ENCODE results near the gene OTUD6A. TPM values are rescaled to one million over a fixed set of nuclear protein-coding genes. Genes with fewer than 3 reads are reported as not detected.

The OTUD6A gene
- total and polyA plus RNA-seq, 9 of the 15 experiments (the other 6 are each of a cell fraction or from before 2014, with no cell fraction given): not detected

GRCh38 chrX:70062961-70063550 lies 799 bp downstream of the OTUD6A start:
- no peak overlapping the region for H3K4me3 ChIP-seq
- no peak overlapping the region for H3K27ac ChIP-seq (ENCODE audit: extremely low read depth, low read depth, low read length)
- peaks cover 0 to 14% of the 10 kb centered on the region in 2 experiments; a peak in 2 of 5 replicates for H3K27me3 ChIP-seq (ENCODE audit: control insufficient read depth in 2 of 2, insufficient read depth in 2 of 2, low read length in 2 of 2)
- FAIRE-seq: no peak
- ATAC-seq: no peak
- no peak overlapping the region for H3K4me2 ChIP-seq (ENCODE audit: insufficient read depth, low read length)
- H3K9ac ChIP-seq (ENCODE audit: insufficient read depth in 1 of 2, low read depth in 2 of 2, low read length in 2 of 2): no peak overlapping the region
- no peaks in the 10 kb centered on the region for H3K4me1 ChIP-seq (replicated peaks in 1 of 2; ENCODE audit: control insufficient read depth in 2 of 2, insufficient read depth in 2 of 2, low read length in 2 of 2)
- no TSS peak for BruUV-seq (replicated peaks)
- WGBS (ENCODE audit: insufficient coverage, low coverage, missing lambda C conversion rate): 48% methylated on average over 22 of the region's 52 CpGs
- no peaks in the 10 kb centered on the region for H3K36me3 ChIP-seq (ENCODE audit: control insufficient read depth, insufficient read depth, low read length)
- H2AFZ ChIP-seq (ENCODE audit: low read depth, low read length): no peak overlapping the region
- H3K9me1 ChIP-seq (ENCODE audit: control insufficient read depth, insufficient read depth, low read length): no peaks in the 10 kb centered on the region
- in situ Hi-C loops (cut with MboI): no loop called here
- no peaks in the 10 kb centered on the region for H3K9me3 ChIP-seq (replicated peaks; ENCODE audit: control insufficient read depth, insufficient read depth, low read depth, low read length)
- no peak for TF ChIP-seq TBP (optimal IDR thresholded peaks at IDR 0.05; ENCODE audit: low read depth, low read length)
- no peak for TF ChIP-seq ZNF212 (CRISPR knock-in tag; IDR thresholded peaks at IDR 0.05)
- TF ChIP-seq POU5F1 (IDR thresholded peaks at IDR 0.05; ENCODE audit: borderline replicate concordance, low read depth, low read length, partially characterized antibody): no peak
- TF ChIP-seq SRSF1 (IDR thresholded peaks at IDR 0.05; ENCODE audit: low read depth, low read length): no peak
- no peak for TF ChIP-seq BACH1 (tag; IDR thresholded peaks at IDR 0.05)
- TF ChIP-seq, protein P1, sequence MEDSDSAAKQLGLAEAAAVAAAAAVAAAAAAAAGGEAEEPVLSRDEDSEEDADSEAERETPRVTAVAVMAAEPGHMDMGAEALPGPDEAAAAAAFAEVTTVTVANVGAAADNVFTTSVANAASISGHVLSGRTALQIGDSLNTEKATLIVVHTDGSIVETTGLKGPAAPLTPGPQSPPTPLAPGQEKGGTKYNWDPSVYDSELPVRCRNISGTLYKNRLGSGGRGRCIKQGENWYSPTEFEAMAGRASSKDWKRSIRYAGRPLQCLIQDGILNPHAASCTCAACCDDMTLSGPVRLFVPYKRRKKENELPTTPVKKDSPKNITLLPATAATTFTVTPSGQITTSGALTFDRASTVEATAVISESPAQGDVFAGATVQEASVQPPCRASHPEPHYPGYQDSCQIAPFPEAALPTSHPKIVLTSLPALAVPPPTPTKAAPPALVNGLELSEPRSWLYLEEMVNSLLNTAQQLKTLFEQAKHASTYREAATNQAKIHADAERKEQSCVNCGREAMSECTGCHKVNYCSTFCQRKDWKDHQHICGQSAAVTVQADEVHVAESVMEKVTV (CRISPR knock-in tag; IDR thresholded peaks at IDR 0.05): no peak
- no peak for TF ChIP-seq SMAD4 (CRISPR knock-in tag; conservative IDR thresholded peaks at IDR 0.05)
- no peak for TF ChIP-seq TCFL5 (CRISPR knock-in tag; conservative IDR thresholded peaks at IDR 0.05)
- no peak for TF ChIP-seq ZFP36 (IDR thresholded peaks at IDR 0.05; ENCODE audit: low read depth, low read length, partially characterized antibody)
- no peak for TF ChIP-seq ZBTB26 (CRISPR knock-in tag; IDR thresholded peaks at IDR 0.05)
- TF ChIP-seq L3MBTL2 (IDR thresholded peaks at IDR 0.05): no peak
- TF ChIP-seq KAT7 (CRISPR knock-in tag; IDR thresholded peaks at IDR 0.05; ENCODE audit: borderline replicate concordance): no peak
- TF ChIP-seq ZNF23 (CRISPR knock-in tag; IDR thresholded peaks at IDR 0.05): no peak
- no peak for TF ChIP-seq ZNF592 (IDR thresholded peaks at IDR 0.05)
- TF ChIP-seq SMARCC2 (IDR thresholded peaks at IDR 0.05; ENCODE audit: low read depth): no peak
- no peak for TF ChIP-seq TAF9B (IDR thresholded peaks at IDR 0.05; ENCODE audit: partially characterized antibody)
- no peaks in the 10 kb centered on the region for H4K20me1 ChIP-seq (replicated peaks; ENCODE audit: control insufficient read depth, insufficient read depth, low read length)
- DNase-seq (ENCODE audit: extremely low read depth in 1 of 4, low spot score in 3 of 4): no peak
- POLR2A ChIA-PET: no interaction called here
- no peaks in the 10 kb centered on the region for H3K79me2 ChIP-seq (ENCODE audit: control insufficient read depth, insufficient read depth, low read length)
- CTCF ChIA-PET (ENCODE audit: low intra/inter-chr PET ratio): no interaction called here
- intact Hi-C loops (cut with micrococcal nuclease): no loop called here
